ENCODE measurements around the gene RAPGEF2. TPM values are rescaled to one million over a fixed set of nuclear protein-coding genes. Genes with fewer than 3 reads are reported as not detected.
"Not testable (repeated sequence)": the region's sequence is repeated elsewhere in the genome, so short reads cannot be mapped to it uniquely, and the experiment has no call there.

Gene RAPGEF2
- 0.44 TPM for polyA plus RNA-seq

GRCh38 chr4:159102622-159103383 lies at the start of gene RAPGEF2:
Gene RAPGEF2 (plus strand): TSS chr4:159103079. CDS start chr4:159104163, 1,084 bp downstream.
- H3K27ac Mint-ChIP-seq = peak within 1 kb of the TSS; percentile 53 to 92 (median 89)
- H3K9me3 Mint-ChIP-seq = no peaks in the 10 kb centered on the region

GRCh38 chr4:159055833-159056232 lies 47.0 kb upstream of the RAPGEF2 start:
- Mint-ChIP-seq H3K27me3 (peaks cover 27% of the 10 kb centered on the region), H3K9me3 (no peaks in the 10 kb centered on the region), H3K4me3 (no peak overlapping the region), H3K27ac (no peak overlapping the region), H3K4me1 (peaks cover 16 to 19% (median 18%) of the 10 kb centered on the region in 3 donors), H3K36me3 (no peaks in the 10 kb centered on the region)

More at GRCh38 chr4:159102622-159103383, at the start of gene RAPGEF2:
- Mint-ChIP-seq H3K27me3 (peaks cover 3% of the 10 kb centered on the region), H3K4me1 (peaks cover 23 to 29% (median 28%) of the 10 kb centered on the region in 3 donors), H3K4me3 (peak within 1 kb of the TSS; percentile 69 to 96 (median 91)), H3K36me3 (no peaks in the 10 kb centered on the region)

- H3K27me3 Mint-ChIP-seq = peaks cover 5% of the 10 kb centered on the region
- no peak overlapping the region for H3K4me3 Mint-ChIP-seq
- peaks cover 0 to 1% (median 0%) of the 10 kb centered on the region in 3 donors for H3K4me1 Mint-ChIP-seq
- H3K9me3 Mint-ChIP-seq = no peaks in the 10 kb centered on the region
- no peaks in the 10 kb centered on the region for H3K36me3 Mint-ChIP-seq
- H3K27ac Mint-ChIP-seq = no peak overlapping the region
These were observed 42.7 kb upstream of the RAPGEF2 start for GRCh38 chr4:159060161-159060560.

GRCh38 chr4:159062381-159062780 lies 40.5 kb upstream of the RAPGEF2 start:
- H3K4me1 Mint-ChIP-seq = no peaks in the 10 kb centered on the region
- no peak overlapping the region for H3K27ac Mint-ChIP-seq
- H3K4me3 Mint-ChIP-seq = no peak overlapping the region
- H3K27me3 Mint-ChIP-seq = peaks cover 3% of the 10 kb centered on the region
- no peaks in the 10 kb centered on the region for H3K36me3 Mint-ChIP-seq
- no peaks in the 10 kb centered on the region for H3K9me3 Mint-ChIP-seq

GRCh38 chr4:159065513-159066240 lies 37.2 kb upstream of the RAPGEF2 start:
- Mint-ChIP-seq H3K4me1 (no peaks in the 10 kb centered on the region), H3K9me3 (no peaks in the 10 kb centered on the region), H3K4me3 (peak overlapping the region in 1 of 4 donors; percentile 1), H3K27ac (no peak overlapping the region), H3K36me3 (no peaks in the 10 kb centered on the region), H3K27me3 (peaks cover 3% of the 10 kb centered on the region)

- not testable (repeated sequence) for H3K4me3 Mint-ChIP-seq, H3K9me3 Mint-ChIP-seq, H3K4me1 Mint-ChIP-seq, H3K27me3 Mint-ChIP-seq, H3K36me3 Mint-ChIP-seq, H3K27ac Mint-ChIP-seq
These were observed 34.7 kb upstream of the RAPGEF2 start for GRCh38 chr4:159068139-159068538.

- Mint-ChIP-seq H3K4me3 (no peak overlapping the region), H3K27ac (no peak overlapping the region), H3K36me3 (no peaks in the 10 kb centered on the region), H3K27me3 (no peaks in the 10 kb centered on the region), H3K4me1 (no peaks in the 10 kb centered on the region), H3K9me3 (peaks cover 0 to 2% (median 0%) of the 10 kb centered on the region in 3 donors)
These were observed 33.0 kb upstream of the RAPGEF2 start for GRCh38 chr4:159069922-159070321.

- H3K36me3 Mint-ChIP-seq = no peaks in the 10 kb centered on the region
- no peak overlapping the region for H3K27ac Mint-ChIP-seq
- peaks cover 0 to 2% (median 0%) of the 10 kb centered on the region in 3 donors for H3K9me3 Mint-ChIP-seq
- H3K4me1 Mint-ChIP-seq = no peaks in the 10 kb centered on the region
- H3K27me3 Mint-ChIP-seq = no peaks in the 10 kb centered on the region
- no peak overlapping the region for H3K4me3 Mint-ChIP-seq
These were observed 32.1 kb upstream of the RAPGEF2 start for GRCh38 chr4:159070742-159071141.

GRCh38 chr4:159071178-159071968 lies 31.5 kb upstream of the RAPGEF2 start:
- Mint-ChIP-seq H3K4me1 (no peaks in the 10 kb centered on the region), H3K4me3 (no peak overlapping the region), H3K9me3 (peaks cover 0 to 2% (median 0%) of the 10 kb centered on the region in 3 donors), H3K27me3 (no peaks in the 10 kb centered on the region), H3K36me3 (no peaks in the 10 kb centered on the region), H3K27ac (no peak overlapping the region)

GRCh38 chr4:159071969-159072765 lies 30.7 kb upstream of the RAPGEF2 start:
- Mint-ChIP-seq H3K36me3 (no peaks in the 10 kb centered on the region), H3K9me3 (peaks cover 0 to 2% (median 0%) of the 10 kb centered on the region in 3 donors), H3K4me3 (no peak overlapping the region), H3K27me3 (no peaks in the 10 kb centered on the region), H3K4me1 (peaks cover 0 to under 1% (median 0%) of the 10 kb centered on the region in 3 donors), H3K27ac (no peak overlapping the region)

GRCh38 chr4:159075531-159075932 lies 27.3 kb upstream of the RAPGEF2 start:
- H3K27ac Mint-ChIP-seq = no peak overlapping the region
- no peak overlapping the region for H3K4me3 Mint-ChIP-seq
- H3K4me1 Mint-ChIP-seq = peaks cover 8 to 14% (median 14%) of the 10 kb centered on the region in 3 donors
- peaks cover 0 to 4% (median 0%) of the 10 kb centered on the region in 3 donors for H3K9me3 Mint-ChIP-seq
- no peaks in the 10 kb centered on the region for H3K27me3 Mint-ChIP-seq
- H3K36me3 Mint-ChIP-seq = no peaks in the 10 kb centered on the region

GRCh38 chr4:159077018-159077417 lies 25.9 kb upstream of the RAPGEF2 start:
- not testable (repeated sequence) for H3K9me3 Mint-ChIP-seq, H3K36me3 Mint-ChIP-seq, H3K4me3 Mint-ChIP-seq, H3K27me3 Mint-ChIP-seq
- Mint-ChIP-seq H3K4me1 (peaks cover 8 to 14% (median 14%) of the 10 kb centered on the region in 3 donors), H3K27ac (peak overlapping the region in 1 of 3 donors; percentile 89)

- Mint-ChIP-seq H3K9me3 (peaks cover 0 to 2% (median 0%) of the 10 kb centered on the region in 3 donors), H3K36me3 (no peaks in the 10 kb centered on the region), H3K27ac (peak overlapping the region; percentile 47 to 89 (median 72)), H3K4me3 (peak overlapping the region; percentile 77 to 92 (median 83)), H3K4me1 (peaks cover 8 to 14% (median 14%) of the 10 kb centered on the region in 3 donors), H3K27me3 (no peaks in the 10 kb centered on the region)
These were observed 25.0 kb upstream of the RAPGEF2 start for GRCh38 chr4:159077702-159078495.

Measured in IgD-negative memory B cell (primary cell).